ENCODE results near the gene ADIRF.

- TF ChIP-seq TAF1 (IDR thresholded peaks at IDR 0.05; ENCODE audit: low read depth), result no peak
- no peak for TF ChIP-seq CTCF (IDR thresholded peaks at IDR 0.05; ENCODE audit: poor library complexity, severe bottlenecking)
Observed at GRCh38 chr10:86940677-86941076, 27.6 kb upstream of the ADIRF start.
